GM12892 (cell line): ENCODE measurements around the gene CHMP3. TPM values are rescaled to one million over a fixed set of nuclear protein-coding genes. Genes with fewer than 3 reads are reported as not detected.
"Not testable (repeated sequence)": the region's sequence is repeated elsewhere in the genome, so short reads cannot be mapped to it uniquely, and the experiment has no call there.

Source experiments
- DNase-seq: peaks from one replicate; pipeline ENCODE4 v3.0.0; 2011; ENCODE audit not compliant: insufficient read length
- FAIRE-seq: peaks from 2 replicates; lab custom pipeline; 2011; peaks lifted over from hg19 to GRCh38; lab: Jason Lieb, UNC
- POLR2A ChIP-seq: IDR thresholded peaks from 2 replicates; pipeline ENCODE4 v1.6.1; 2011; ENCODE audit warnings: low read depth, low read length, control low read depth
- POLR2AphosphoS5 ChIP-seq: IDR thresholded peaks from 2 replicates; pipeline ENCODE4 v1.6.1; 2011; ENCODE audit warnings: low read depth, low read length, control low read depth
- TAF1 ChIP-seq: IDR thresholded peaks from 2 replicates; pipeline ENCODE4 v1.6.1; 2011; ENCODE audit warnings: low read depth, mild to moderate bottlenecking, control low read depth, low read length, borderline replicate concordance
- polyA plus RNA-seq: library from polyadenylated mRNA; unstranded; fragments of >200 nt; gene quantifications from one replicate; pipeline ENCODE4 v1.2.1, GENCODE V29; 2012; ENCODE audit warnings: missing spikeins, inconsistent platforms; ENCODE audit not compliant: missing spikeins

CHMP3 gene
- 28.7 TPM for polyA plus RNA-seq

- peak; percentile 94 for TF ChIP-seq POLR2A
- TF ChIP-seq POLR2AphosphoS5: peak; percentile 90
- peak; percentile 60 for TF ChIP-seq TAF1
- DNase-seq: peak; percentile 86
- FAIRE-seq: peak; percentile 98
Measured at GRCh38 chr2:86562922-86563649, at the start of gene CHMP3. CHMP3 (minus strand) TSS chr2:86563443; CDS start chr2:86563348, 95 bp downstream.

DNA sequence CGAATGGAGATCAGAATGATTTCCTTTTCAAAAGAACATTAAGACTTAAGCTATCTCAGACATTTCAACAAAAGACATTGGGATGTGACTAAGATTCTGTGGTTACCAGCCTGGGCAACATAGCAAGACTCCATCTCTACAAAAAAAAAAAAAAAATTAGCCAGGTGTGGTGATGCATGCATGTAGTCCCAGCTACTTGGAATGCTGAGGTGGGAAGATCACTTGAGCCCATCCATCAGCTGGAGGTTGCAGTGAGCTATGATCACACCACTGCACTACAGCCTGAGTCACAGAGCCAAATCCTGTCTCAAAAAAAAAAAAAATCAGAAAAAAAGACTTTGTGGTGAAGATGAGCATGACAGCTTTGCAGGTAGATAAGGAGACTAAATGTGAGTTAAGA, 47.6 kb upstream of the CHMP3 start:
- DNase-seq (no peak), FAIRE-seq (no peak)
- TF ChIP-seq POLR2A (no peak), POLR2AphosphoS5 (no peak), TAF1 (no peak)

GRCh38 chr2:86608832-86609410, 45.7 kb upstream of the CHMP3 start:
- no peak for DNase-seq
- TF ChIP-seq TAF1 (no peak), POLR2A (no peak), POLR2AphosphoS5 (no peak)
- FAIRE-seq: no peak

GRCh38 chr2:86603905-86604304, 40.7 kb upstream of the CHMP3 start:
- FAIRE-seq: no peak
- TF ChIP-seq POLR2A (no peak), TAF1 (no peak), POLR2AphosphoS5 (no peak)
- no peak for DNase-seq

DNA sequence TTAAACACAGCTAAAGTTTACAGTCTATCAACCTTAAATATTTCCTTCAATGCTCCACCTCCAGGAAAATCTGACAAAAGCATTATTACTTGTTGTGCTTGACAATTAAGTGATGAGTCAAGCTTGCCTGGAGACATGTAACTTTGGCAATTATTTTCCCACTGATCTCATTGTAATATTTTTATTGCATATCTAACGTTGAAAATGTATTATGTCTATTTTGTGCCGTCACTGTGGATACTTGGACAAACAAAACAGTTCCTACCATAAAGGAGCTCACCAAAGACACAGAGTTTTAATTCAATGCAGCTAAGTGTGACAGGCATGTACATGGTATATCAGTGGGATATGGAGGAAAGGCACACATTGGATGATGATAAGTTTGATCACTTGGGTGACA, 35.7 kb upstream of the CHMP3 start:
- FAIRE-seq: no peak
- TF ChIP-seq POLR2A (no peak), TAF1 (no peak), POLR2AphosphoS5 (no peak)
- DNase-seq: no peak

GRCh38 chr2:86596118-86596517, 32.9 kb upstream of the CHMP3 start:
- DNase-seq: no peak
- no peak for FAIRE-seq
- no peak for TF ChIP-seq POLR2AphosphoS5

DNA sequence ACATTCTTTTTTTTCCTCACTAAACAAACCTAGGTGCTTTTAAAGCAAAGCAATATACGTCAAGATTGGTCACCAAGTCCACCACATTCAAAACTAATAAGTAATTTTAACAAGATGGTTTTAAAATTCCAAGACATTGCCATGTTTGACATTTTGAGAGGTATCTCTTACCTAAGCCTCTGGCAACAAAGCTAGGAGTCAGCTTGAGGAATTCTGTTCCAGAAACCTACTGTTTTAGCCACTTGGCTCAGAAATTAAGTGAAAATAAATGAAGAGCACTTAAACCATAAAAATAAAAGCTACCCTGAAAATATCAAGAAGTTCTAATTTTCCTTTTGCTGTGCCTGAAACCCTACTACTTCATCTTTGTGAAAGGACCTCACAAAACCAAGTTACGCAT, 30.0 kb upstream of the CHMP3 start:
- FAIRE-seq: no peak
- no peak for TF ChIP-seq TAF1
- TF ChIP-seq POLR2A: no peak
- no peak for TF ChIP-seq POLR2AphosphoS5
- no peak for DNase-seq

DNA sequence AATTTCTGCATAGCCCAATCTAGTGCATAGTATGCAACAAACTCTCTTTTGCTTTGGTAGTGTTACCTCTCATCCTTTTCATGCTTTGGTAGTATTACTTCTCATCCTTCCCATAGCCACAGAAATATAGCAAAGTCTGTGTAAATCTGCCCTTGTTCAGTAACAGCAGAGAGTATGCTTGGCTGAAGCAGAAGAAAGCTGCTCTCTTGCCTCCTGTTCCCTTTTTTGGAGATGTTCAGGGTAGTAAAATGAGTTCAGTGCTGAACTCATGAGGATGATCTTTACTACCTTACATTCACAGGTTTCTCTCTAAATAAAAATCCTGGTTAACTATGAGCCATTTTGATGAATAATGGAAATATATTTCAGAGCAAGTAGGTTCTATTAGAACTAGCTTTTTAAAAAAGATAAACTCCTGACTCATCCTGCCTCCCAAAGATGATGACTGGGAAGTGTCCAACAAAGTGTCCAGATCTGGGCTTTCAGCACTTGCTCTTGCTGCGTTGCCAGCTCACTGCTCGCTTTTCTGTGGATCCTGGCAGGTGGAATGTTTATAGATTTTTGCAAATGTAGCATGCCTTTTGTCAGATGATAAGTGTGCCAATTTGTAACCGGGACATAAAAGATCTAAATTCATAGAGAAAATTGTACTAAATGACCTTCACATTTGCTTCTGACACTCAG, 29.4 kb upstream of the CHMP3 start:
- FAIRE-seq: no peak
- TF ChIP-seq TAF1: no peak
- DNase-seq: no peak

GRCh38 chr2:86589701-86590100, 26.5 kb upstream of the CHMP3 start:
- DNase-seq, FAIRE-seq: not testable (repeated sequence)

GRCh38 chr2:86584151-86584913, 21.1 kb upstream of the CHMP3 start:
- DNase-seq: no peak
- TF ChIP-seq POLR2AphosphoS5 (no peak), TAF1 (no peak), POLR2A (no peak)
- FAIRE-seq: peak; percentile 76

GRCh38 chr2:86580560-86580959, 17.3 kb upstream of the CHMP3 start:
- no peak for FAIRE-seq
- no peak for TF ChIP-seq TAF1
- TF ChIP-seq POLR2A: no peak
- TF ChIP-seq POLR2AphosphoS5: no peak

DNA sequence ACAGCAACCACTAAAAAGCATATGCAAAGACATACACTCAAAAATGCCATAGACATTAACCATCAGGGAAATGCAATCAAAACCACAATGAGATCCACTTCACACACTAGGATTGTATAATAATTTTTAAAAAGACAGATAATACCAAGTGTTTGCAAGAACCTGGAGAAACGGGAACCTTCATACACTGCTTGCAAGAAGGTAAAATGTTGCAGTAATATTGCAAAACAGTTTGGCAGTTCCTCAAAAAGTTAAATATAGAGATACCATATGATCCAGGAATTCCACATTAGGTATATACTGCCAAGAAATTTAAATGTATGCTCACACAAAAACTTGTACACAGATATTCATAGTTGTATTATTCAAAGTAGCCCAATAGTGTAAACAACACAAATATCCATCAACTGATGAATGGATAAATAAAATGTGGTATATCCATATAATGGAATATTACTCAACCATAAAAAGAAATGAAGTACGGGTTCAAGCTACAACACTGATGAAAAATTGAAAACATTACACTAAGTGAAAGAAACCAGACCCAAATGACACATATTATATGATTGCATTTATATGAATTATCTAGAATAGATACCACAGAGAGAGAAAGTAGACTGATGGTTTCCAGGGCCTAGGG, 14.7 kb upstream of the CHMP3 start:
- TF ChIP-seq POLR2A: no peak
- TF ChIP-seq POLR2AphosphoS5: no peak
- no peak for TF ChIP-seq TAF1
- DNase-seq (no peak), FAIRE-seq (no peak)

More at GRCh38 chr2:86580560-86580959, 17.3 kb upstream of the CHMP3 start:
- no peak for DNase-seq
